ENCODE measurements around the gene ATP2C2.
"Not testable (repeated sequence)": the region's sequence is repeated elsewhere in the genome, so short reads cannot be mapped to it uniquely, and the experiment has no call there.

ATP2C2 gene

DNA sequence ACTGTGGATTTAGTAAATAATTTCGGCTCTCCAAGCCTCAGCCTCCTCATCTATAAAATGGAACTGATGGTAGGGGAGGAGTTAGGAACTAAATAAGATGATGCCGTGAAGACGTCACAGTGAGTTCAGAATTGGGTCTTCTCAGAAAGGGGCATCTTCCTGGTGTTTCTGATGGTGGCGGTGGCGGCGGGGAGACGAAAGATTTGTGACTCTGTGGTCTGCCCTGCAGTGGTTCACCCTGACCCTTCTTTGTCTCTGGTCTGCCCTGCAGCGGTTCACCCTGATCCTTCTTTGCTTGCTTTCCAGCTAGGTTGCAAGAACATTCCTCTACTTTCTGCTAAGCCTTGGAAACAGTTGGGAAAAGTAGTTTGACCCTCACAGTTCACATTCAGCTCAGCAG, 39.3 kb upstream of the ATP2C2 start:
- Histone ChIP-seq H3K4me3 (ENCODE audit: low read depth, low read length) (no peak overlapping the region), H3K4me1 (ENCODE audit: control insufficient read depth, insufficient read depth, low read length) (no peaks in the 10 kb centered on the region), H3K9me3 (ENCODE audit: control insufficient read depth, insufficient read depth, low read length) (no peaks in the 10 kb centered on the region), H3K27ac (ENCODE audit: low read depth, low read length) (no peak overlapping the region), H3K36me3 (ENCODE audit: control insufficient read depth, insufficient read depth, low read length) (no peaks in the 10 kb centered on the region), H3K27me3 (ENCODE audit: control insufficient read depth, insufficient read depth, low read length) (no peaks in the 10 kb centered on the region; the same call in 1 of the 2 replicates), H3K9ac (ENCODE audit: low read depth, low read length) (no peak overlapping the region)

DNA sequence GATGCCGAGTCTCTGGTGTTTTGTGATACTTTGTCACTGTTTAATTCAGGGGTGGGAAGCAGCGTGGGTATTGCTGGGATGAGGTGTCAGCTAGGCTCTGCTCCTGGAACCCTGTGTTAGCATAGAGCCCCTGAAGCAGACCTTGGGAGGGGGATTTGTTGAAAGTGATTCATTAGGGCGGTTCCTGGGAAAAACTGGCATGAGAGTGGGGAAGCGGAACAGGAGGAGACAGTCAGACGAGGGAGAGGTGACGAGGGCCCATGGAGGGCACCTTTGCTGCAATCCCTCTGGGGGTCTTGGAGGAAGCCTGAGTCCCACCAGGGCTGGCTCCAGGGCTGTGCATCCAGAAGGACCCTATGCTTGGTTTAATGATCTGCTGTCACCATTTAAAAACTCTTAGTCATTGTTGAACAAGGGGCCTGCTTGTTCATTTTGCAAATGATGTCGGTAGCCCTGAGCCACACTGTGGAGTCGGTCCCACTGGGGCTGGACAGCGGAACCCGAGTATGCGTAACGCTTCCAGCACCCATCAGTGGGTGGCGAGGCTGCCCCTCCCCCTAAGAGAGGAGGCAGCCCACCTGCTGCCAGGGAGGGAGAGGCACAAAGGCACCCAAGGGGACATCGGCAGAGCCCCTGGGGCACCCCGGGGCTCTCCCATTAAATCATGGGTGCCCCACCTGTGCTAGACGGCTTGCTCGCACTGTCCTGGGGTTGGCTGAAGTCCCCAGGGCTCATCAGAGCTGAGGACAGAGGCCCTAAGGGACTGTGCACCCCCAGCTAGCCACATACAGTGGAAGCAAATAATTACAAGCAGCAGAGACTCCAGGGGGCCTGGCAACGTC, 38.3 kb upstream of the ATP2C2 start:
- H3K4me3 ChIP-seq (ENCODE audit: low read depth, low read length), result no peak overlapping the region

DNA sequence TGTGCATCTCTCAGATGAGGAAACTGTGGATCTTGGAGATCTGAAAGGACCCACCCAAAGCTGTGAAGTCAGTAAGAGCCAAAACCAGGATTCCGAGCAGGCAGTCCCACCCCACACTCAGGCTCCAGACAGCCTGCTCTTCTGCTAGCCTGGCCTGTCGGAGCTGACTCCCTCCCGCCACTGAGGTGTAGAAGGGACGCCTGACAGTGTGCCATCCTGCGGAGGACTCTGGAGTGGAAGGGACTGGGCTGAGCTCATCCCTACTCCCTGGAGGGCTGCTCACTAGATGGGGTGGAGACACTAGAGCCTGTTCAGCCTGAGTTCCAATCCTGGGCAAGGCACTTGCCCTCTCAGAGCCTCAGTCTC, 37.7 kb upstream of the ATP2C2 start:
- no peak overlapping the region for H3K9ac ChIP-seq (ENCODE audit: low read depth, low read length)
- H3K36me3 ChIP-seq (ENCODE audit: control insufficient read depth, insufficient read depth, low read length), result no peaks in the 10 kb centered on the region
- H3K4me3 ChIP-seq (ENCODE audit: low read depth, low read length), result no peak overlapping the region
- no peak overlapping the region for H3K27ac ChIP-seq (ENCODE audit: low read depth, low read length)
- no peaks in the 10 kb centered on the region for H3K4me1 ChIP-seq (ENCODE audit: control insufficient read depth, insufficient read depth, low read length)
- H3K9me3 ChIP-seq (ENCODE audit: control insufficient read depth, insufficient read depth, low read length), result no peaks in the 10 kb centered on the region
- H3K27me3 ChIP-seq (ENCODE audit: control insufficient read depth, insufficient read depth, low read length), result no peaks in the 10 kb centered on the region; the same call in 1 of the 2 replicates

More for the DNA sequence above, 38.3 kb upstream of the ATP2C2 start:
- H3K27me3 ChIP-seq (ENCODE audit: control insufficient read depth, insufficient read depth, low read length), result no peaks in the 10 kb centered on the region; the same call in 1 of the 2 replicates
- H3K9me3 ChIP-seq (ENCODE audit: control insufficient read depth, insufficient read depth, low read length), result no peaks in the 10 kb centered on the region
- H3K9ac ChIP-seq (ENCODE audit: low read depth, low read length), result no peak overlapping the region
- H3K36me3 ChIP-seq (ENCODE audit: control insufficient read depth, insufficient read depth, low read length), result no peaks in the 10 kb centered on the region
- H3K4me1 ChIP-seq (ENCODE audit: control insufficient read depth, insufficient read depth, low read length), result no peaks in the 10 kb centered on the region
- H3K27ac ChIP-seq (ENCODE audit: low read depth, low read length), result no peak overlapping the region

DNA sequence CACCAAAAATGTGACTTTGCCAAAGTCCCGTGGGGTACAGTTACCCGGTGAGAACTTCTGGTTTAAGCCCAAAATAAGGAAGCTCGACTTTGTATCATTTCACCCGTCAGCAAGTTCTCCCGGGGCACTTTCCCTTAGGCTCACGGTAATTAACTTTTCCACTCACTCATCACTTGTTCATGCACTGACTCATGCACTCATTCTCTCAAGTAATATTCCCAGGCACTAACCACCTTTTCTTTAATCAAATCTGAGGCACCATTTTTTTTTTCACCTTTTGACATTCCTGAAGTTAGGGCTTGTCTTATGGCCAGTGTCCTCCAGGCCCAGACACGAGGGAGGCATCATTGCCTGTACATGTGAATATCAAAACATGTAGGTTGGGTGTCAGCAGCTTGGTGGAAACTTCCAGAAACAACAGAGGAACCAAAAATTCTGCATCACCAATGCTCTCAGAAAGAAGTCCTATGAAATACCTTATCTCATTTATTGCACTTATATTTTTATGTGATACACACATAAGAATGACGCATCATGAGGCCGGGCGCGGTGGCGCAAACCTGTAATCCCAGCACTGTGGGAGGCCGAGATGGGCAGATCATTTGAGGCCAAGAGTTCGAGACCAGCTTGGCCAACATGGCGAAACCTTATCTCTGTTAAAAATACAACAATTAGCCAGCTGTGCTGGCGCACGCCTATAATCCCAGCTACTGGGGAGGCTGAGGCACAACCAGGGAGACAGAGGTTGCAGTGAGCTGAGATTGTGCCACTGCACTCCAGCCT, 36.1 kb upstream of the ATP2C2 start:
- no peak overlapping the region for H3K27ac ChIP-seq (ENCODE audit: low read depth, low read length)
- H3K4me1 ChIP-seq (ENCODE audit: control insufficient read depth, insufficient read depth, low read length), result no peaks in the 10 kb centered on the region
- H3K36me3 ChIP-seq (ENCODE audit: control insufficient read depth, insufficient read depth, low read length), result no peaks in the 10 kb centered on the region
- H3K27me3 ChIP-seq (ENCODE audit: control insufficient read depth, insufficient read depth, low read length), result no peaks in the 10 kb centered on the region; the same call in 1 of the 2 replicates
- H3K4me3 ChIP-seq (ENCODE audit: low read depth, low read length), result no peak overlapping the region
- H3K9ac ChIP-seq (ENCODE audit: low read depth, low read length), result no peak overlapping the region
- H3K9me3 ChIP-seq (ENCODE audit: control insufficient read depth, insufficient read depth, low read length), result no peaks in the 10 kb centered on the region

GRCh38 chr16:84332975-84333684, 35.2 kb upstream of the ATP2C2 start:
- Histone ChIP-seq H3K9me3 (ENCODE audit: control insufficient read depth, insufficient read depth, low read length) (no peaks in the 10 kb centered on the region), H3K9ac (ENCODE audit: low read depth, low read length) (no peak overlapping the region), H3K27me3 (ENCODE audit: control insufficient read depth, insufficient read depth, low read length) (no peaks in the 10 kb centered on the region; the same call in 1 of the 2 replicates), H3K36me3 (ENCODE audit: control insufficient read depth, insufficient read depth, low read length) (no peaks in the 10 kb centered on the region), H3K27ac (ENCODE audit: low read depth, low read length) (no peak overlapping the region), H3K4me3 (ENCODE audit: low read depth, low read length) (no peak overlapping the region), H3K4me1 (ENCODE audit: control insufficient read depth, insufficient read depth, low read length) (no peaks in the 10 kb centered on the region)

GRCh38 chr16:84334058-84334457, 34.3 kb upstream of the ATP2C2 start:
- Histone ChIP-seq H3K27ac (ENCODE audit: low read depth, low read length) (no peak overlapping the region), H3K4me3 (ENCODE audit: low read depth, low read length) (no peak overlapping the region), H3K9ac (ENCODE audit: low read depth, low read length) (no peak overlapping the region), H3K36me3 (ENCODE audit: control insufficient read depth, insufficient read depth, low read length) (no peaks in the 10 kb centered on the region), H3K27me3 (ENCODE audit: control insufficient read depth, insufficient read depth, low read length) (no peaks in the 10 kb centered on the region; the same call in 1 of the 2 replicates), H3K9me3 (ENCODE audit: control insufficient read depth, insufficient read depth, low read length) (no peaks in the 10 kb centered on the region), H3K4me1 (ENCODE audit: control insufficient read depth, insufficient read depth, low read length) (no peaks in the 10 kb centered on the region)

DNA sequence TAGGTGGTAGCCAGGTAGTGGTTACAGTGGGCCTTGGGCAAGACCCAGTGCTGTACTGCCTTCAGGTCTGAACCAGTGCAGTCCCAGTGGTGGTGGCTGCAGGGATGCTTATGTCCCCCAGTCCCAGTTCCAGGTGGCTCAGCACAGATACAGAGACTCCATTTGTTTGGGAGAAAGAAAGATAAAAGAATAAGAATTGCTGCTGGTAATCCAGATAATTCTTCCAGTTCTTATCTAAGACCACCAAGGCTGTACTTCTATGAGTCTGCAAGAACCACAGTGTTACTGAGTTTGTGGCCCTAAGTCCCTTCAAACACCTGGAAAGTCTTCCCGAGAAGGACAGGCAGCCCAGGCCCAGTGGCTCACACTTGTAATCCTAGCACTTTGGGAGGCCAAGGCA, 33.9 kb upstream of the ATP2C2 start:
- H3K4me3 ChIP-seq (ENCODE audit: low read depth, low read length), result no peak overlapping the region
- H3K27me3 ChIP-seq (ENCODE audit: control insufficient read depth, insufficient read depth, low read length), result no peaks in the 10 kb centered on the region; the same call in 1 of the 2 replicates
- H3K27ac ChIP-seq (ENCODE audit: low read depth, low read length), result no peak overlapping the region
- H3K9me3 ChIP-seq (ENCODE audit: control insufficient read depth, insufficient read depth, low read length), result no peaks in the 10 kb centered on the region
- H3K4me1 ChIP-seq (ENCODE audit: control insufficient read depth, insufficient read depth, low read length), result no peaks in the 10 kb centered on the region
- no peaks in the 10 kb centered on the region for H3K36me3 ChIP-seq (ENCODE audit: control insufficient read depth, insufficient read depth, low read length)
- H3K9ac ChIP-seq (ENCODE audit: low read depth, low read length), result no peak overlapping the region

DNA sequence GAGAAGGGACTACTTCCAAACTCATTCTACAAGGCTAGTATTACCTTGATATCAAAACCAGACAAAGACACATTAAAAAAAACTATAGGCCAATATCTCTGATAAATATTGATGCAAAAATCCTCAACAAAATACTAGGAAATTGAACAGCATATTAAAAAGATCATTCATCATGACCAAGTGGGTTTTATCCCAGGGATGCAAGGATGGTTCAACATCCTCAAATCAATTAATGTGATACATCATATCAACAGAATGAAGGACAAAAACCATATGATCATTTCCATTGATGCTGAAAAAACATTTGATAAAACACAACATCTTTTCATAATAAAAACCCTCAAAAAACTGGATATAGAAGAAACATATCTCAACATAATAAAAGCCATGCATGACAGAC, 31.1 kb upstream of the ATP2C2 start:
- H3K36me3 ChIP-seq (ENCODE audit: control insufficient read depth, insufficient read depth, low read length); H3K27ac ChIP-seq (ENCODE audit: low read depth, low read length); H3K9ac ChIP-seq (ENCODE audit: low read depth, low read length); H3K27me3 ChIP-seq (ENCODE audit: control insufficient read depth, insufficient read depth, low read length); H3K9me3 ChIP-seq (ENCODE audit: control insufficient read depth, insufficient read depth, low read length); H3K4me3 ChIP-seq (ENCODE audit: low read depth, low read length); H3K4me1 ChIP-seq (ENCODE audit: control insufficient read depth, insufficient read depth, low read length): not testable (repeated sequence)

- Histone ChIP-seq H3K4me3 (ENCODE audit: low read depth, low read length) (no peak overlapping the region), H3K4me1 (ENCODE audit: control insufficient read depth, insufficient read depth, low read length) (no peaks in the 10 kb centered on the region), H3K27me3 (ENCODE audit: control insufficient read depth, insufficient read depth, low read length) (no peaks in the 10 kb centered on the region), H3K9me3 (ENCODE audit: control insufficient read depth, insufficient read depth, low read length) (no peaks in the 10 kb centered on the region), H3K36me3 (ENCODE audit: control insufficient read depth, insufficient read depth, low read length) (no peaks in the 10 kb centered on the region), H3K27ac (ENCODE audit: low read depth, low read length) (no peak overlapping the region), H3K9ac (ENCODE audit: low read depth, low read length) (no peak overlapping the region)
Observed at GRCh38 chr16:84339311-84339710, 29.0 kb upstream of the ATP2C2 start.

GRCh38 chr16:84339766-84340165, 28.6 kb upstream of the ATP2C2 start:
- no peak overlapping the region for H3K4me3 ChIP-seq (ENCODE audit: low read depth, low read length)
- no peak overlapping the region for H3K27ac ChIP-seq (ENCODE audit: low read depth, low read length)
- H3K27me3 ChIP-seq (ENCODE audit: control insufficient read depth, insufficient read depth, low read length), result no peaks in the 10 kb centered on the region
- no peak overlapping the region for H3K9ac ChIP-seq (ENCODE audit: low read depth, low read length)
- H3K36me3 ChIP-seq (ENCODE audit: control insufficient read depth, insufficient read depth, low read length), result no peaks in the 10 kb centered on the region
- H3K4me1 ChIP-seq (ENCODE audit: control insufficient read depth, insufficient read depth, low read length), result no peaks in the 10 kb centered on the region
- no peaks in the 10 kb centered on the region for H3K9me3 ChIP-seq (ENCODE audit: control insufficient read depth, insufficient read depth, low read length)
